Thyroid gland (tissue), 4 donors: Measurements from ENCODE around the gene ARHGAP15.

Experiments used
- CTCF ChIP-seq, 6 experiments: fragments of 200-600 bp in 3 of 6; fragments of 450-650 bp in 3 of 6; sonication (generic) in 3 of 6; IDR thresholded peaks; one replicate each; pipeline ENCODE4 v1.5.1; 2016 to 2019; ENCODE audit warnings: antibody characterized with exemption in 6 of 6, mild to moderate bottlenecking in 2 of 6, inconsistent platforms in 1 of 6, moderate library complexity in 1 of 6
- POLR2A ChIP-seq, 2 donors: fragments of 450-650 bp; IDR thresholded peaks; one replicate each; pipeline ENCODE4 v1.6.1; 2017; ENCODE audit warnings: antibody characterized with exemption in 2 of 2, mild to moderate bottlenecking in 2 of 2, moderate library complexity in 1 of 2

- TF ChIP-seq POLR2A (IDR thresholded peaks at IDR 0.05) (no peak), CTCF (IDR thresholded peaks at IDR 0.05) (no peak)
These were observed 13.4 kb downstream of the ARHGAP15 start for GRCh38 chr2:143142598-143142997.
